HCT116 (cell line): ENCODE data around the gene CASP10. TPM values are rescaled to one million over a fixed set of nuclear protein-coding genes. Genes with fewer than 3 reads are reported as not detected.

Source experiments
- ATAC-seq: fragments of 200-7000 bp; cut with Tn5 transposase; 2 replicates; pipeline ENCODE4 v1.9.1; 2020; ENCODE audit warnings: mild to moderate bottlenecking, moderate library complexity
- BruUV-seq: library from RNA; stranded (reverse); fragments of 400-500 nt; replicated peaks from 2 replicates; lab custom pipeline; 2021; lab: Mats Ljungman, UMichigan
- CTCF ChIA-PET: fragments of 300-600 bp; sonication (Branson Sonifier 250); formaldehyde crosslinking; loops from one replicate; lab custom pipeline; 2021; ENCODE audit warnings: antibody characterized with exemption; lab: Charles Lee
- POLR2A ChIA-PET: fragments of 300-600, 350-600 bp; sonication (Branson Sonifier 250); formaldehyde crosslinking; loops from one replicate; lab custom pipeline; 2021; ENCODE audit warnings: antibody characterized with exemption; lab: Charles Lee
- RAD21 ChIA-PET, 2 experiments: fragments of 300-600 bp; sonication (Branson Sonifier 250); formaldehyde crosslinking; loops; one replicate each; lab custom pipeline; 2023; ENCODE audit warnings: low total read pairs in 2 of 2; ENCODE audit not compliant: uncharacterized antibody in 2 of 2, unreplicated experiment in 2 of 2, low non-redundant PET in 1 of 2; lab: Charles Lee
- DNase-seq: peaks from one replicate; pipeline ENCODE4 v3.0.0-alpha.2; 2010; ENCODE audit warnings: low read depth, low spot score
- H2AFZ ChIP-seq: fragments of 200-600 bp; shearing (Covaris generic), sonication (generic); 2 replicates; pipeline ENCODE4 v1.6.1; 2017; ENCODE audit warnings: low read depth, mixed run types, mixed read lengths, antibody characterized with exemption, low read length; ENCODE audit not compliant: poor library complexity, severe bottlenecking
- H3K27ac ChIP-seq: 2 replicates; pipeline ENCODE4 v1.5.1; 2012; ENCODE audit warnings: low read depth, low read length
- H3K27me3 ChIP-seq: fragments of 200-600 bp; sonication (generic); 2 replicates; pipeline ENCODE4 v1.6.1; 2016; ENCODE audit warnings: mixed run types, low read length, mixed read lengths; ENCODE audit not compliant: insufficient read depth
- H3K36me3 ChIP-seq, 2 experiments: fragments of 200-500 bp in 1 of 2; fragments of 200-600 bp in 1 of 2; sonication (Bioruptor generic) in 1 of 2; sonication (generic) in 1 of 2; 2 replicates each; pipeline versions ENCODE4 v1.5.1 to v1.6.1; 2014 to 2016; ENCODE audit warnings: low read length in 2 of 2, inconsistent platforms in 1 of 2, mixed read lengths in 1 of 2, mixed run types in 1 of 2; ENCODE audit not compliant: insufficient read depth in 2 of 2, control insufficient read depth in 1 of 2
- H3K4me1 ChIP-seq, 2 experiments: fragments of 200-600 bp in 1 of 2; sonication (generic) in 1 of 2; 2 replicates each; pipeline versions ENCODE4 v1.5.1 to v1.6.1; 2012 to 2017; ENCODE audit warnings: low read length in 2 of 2, inconsistent platforms in 1 of 2, mild to moderate bottlenecking in 1 of 2, mixed read lengths in 1 of 2, mixed run types in 1 of 2, moderate library complexity in 1 of 2; ENCODE audit not compliant: insufficient read depth in 2 of 2, control insufficient read depth in 1 of 2
- H3K4me2 ChIP-seq: fragments of 200-600 bp; sonication (generic); 2 replicates; pipeline ENCODE4 v1.6.1; 2017; ENCODE audit warnings: mixed run types, low read length, mixed read lengths
- H3K4me3 ChIP-seq, 2 experiments: fragments of 200-600 bp in 1 of 2; sonication (generic) in 1 of 2; replicated peaks in 1 of 2; 2 replicates each; pipeline ENCODE4 v1.5.1; 2011 to 2016; ENCODE audit warnings: low read length in 2 of 2, control low read depth in 1 of 2, low read depth in 1 of 2, mild to moderate bottlenecking in 1 of 2, mixed read lengths in 1 of 2, mixed run types in 1 of 2
- H3K79me2 ChIP-seq: fragments of 200-600 bp; sonication (generic); 2 replicates; pipeline ENCODE4 v1.6.1; 2017; ENCODE audit warnings: mild to moderate bottlenecking, mixed run types, low read length, moderate library complexity, mixed read lengths; ENCODE audit not compliant: insufficient read depth
- H3K9ac ChIP-seq: fragments of 200-600 bp; sonication (generic); 2 replicates; pipeline ENCODE4 v1.6.1; 2016; ENCODE audit warnings: low read length, mixed read lengths
- H3K9me2 ChIP-seq: fragments of 200-600 bp; sonication (generic), shearing (Covaris generic); 2 replicates; pipeline ENCODE4 v1.6.1; 2017; ENCODE audit warnings: mixed run types, mild to moderate bottlenecking, moderate library complexity; ENCODE audit not compliant: insufficient read depth
- H3K9me3 ChIP-seq, 2 experiments: fragments of 200-500 bp in 1 of 2; fragments of 200-600 bp in 1 of 2; sonication (Bioruptor generic) in 1 of 2; sonication (generic) in 1 of 2; 2 replicates each; pipeline ENCODE4 v1.6.1; 2014 to 2017; ENCODE audit warnings: low read length in 2 of 2, mixed read lengths in 2 of 2, inconsistent platforms in 1 of 2, low read depth in 1 of 2, mild to moderate bottlenecking in 1 of 2, mixed run types in 1 of 2, moderate library complexity in 1 of 2; ENCODE audit not compliant: control insufficient read depth in 1 of 2, insufficient read depth in 1 of 2
- H4K20me1 ChIP-seq: fragments of 200-600 bp; sonication (generic), shearing (Covaris generic); 2 replicates; pipeline ENCODE4 v1.6.1; 2017; ENCODE audit warnings: mixed run types, mild to moderate bottlenecking, moderate library complexity; ENCODE audit not compliant: insufficient read depth
- CBX3 ChIP-seq: IDR thresholded peaks from 2 replicates; pipeline ENCODE4 v1.6.1; 2012; ENCODE audit warnings: low read depth
- CEBPB ChIP-seq: IDR thresholded peaks from 2 replicates; pipeline ENCODE4 v1.6.1; 2012; ENCODE audit warnings: low read depth
- EZH2phosphoT487 ChIP-seq: fragments of 200-600 bp; IDR thresholded peaks from 2 replicates; pipeline ENCODE4 v1.6.1; 2018; ENCODE audit warnings: antibody characterized with exemption, borderline replicate concordance
- FOSL1 ChIP-seq: IDR thresholded peaks from 2 replicates; pipeline ENCODE4 v1.6.1; 2012; ENCODE audit warnings: low read depth
- JUND ChIP-seq: IDR thresholded peaks from 2 replicates; pipeline ENCODE4 v1.6.1; 2012
- POLR2AphosphoS5 ChIP-seq: IDR thresholded peaks from 2 replicates; pipeline ENCODE4 v1.6.1; 2011; ENCODE audit warnings: mild to moderate bottlenecking, low read depth, low read length, moderate library complexity
- RAD21 ChIP-seq: IDR thresholded peaks from 2 replicates; pipeline ENCODE4 v1.6.1; 2012; ENCODE audit warnings: low read depth, mild to moderate bottlenecking
- SIN3A ChIP-seq: IDR thresholded peaks from 2 replicates; pipeline ENCODE4 v1.6.1; 2012; ENCODE audit warnings: low read depth
- SP1 ChIP-seq: IDR thresholded peaks from 2 replicates; pipeline ENCODE4 v1.6.1; 2012; ENCODE audit warnings: low read depth
- ZFX ChIP-seq: fragments of 450-650 bp; IDR thresholded peaks from 2 replicates; pipeline ENCODE4 v1.6.1; 2017
- ZNF274 ChIP-seq: fragments of 200-500 bp; sonication (Bioruptor generic); IDR thresholded peaks from 2 replicates; pipeline ENCODE4 v1.6.1; 2014; ENCODE audit warnings: mild to moderate bottlenecking, low read depth, low read length, inconsistent platforms
- intact Hi-C: fragments of 100-400 bp; cut with micrococcal nuclease; formaldehyde crosslinking; loops from 2 replicates; pipeline ENCODE4 v1.10.0; 2022
- total RNA-seq: library from RNA; stranded (reverse); gene quantifications from one replicate; pipeline ENCODE4 v1.2.1, GENCODE V29; 2021; ENCODE audit not compliant: unreplicated experiment
- TF ChIP-seq, protein P1 (sequence below): IDR thresholded peaks from 2 replicates; pipeline ENCODE4 v1.6.1; 2012; ENCODE audit warnings: low read depth
- TF ChIP-seq, protein P2 (sequence below): IDR thresholded peaks from 2 replicates; pipeline ENCODE4 v1.6.1; 2012

The CASP10 gene
- total RNA-seq, 1 experiment from 2014 or later: 2.6 TPM

DNA sequence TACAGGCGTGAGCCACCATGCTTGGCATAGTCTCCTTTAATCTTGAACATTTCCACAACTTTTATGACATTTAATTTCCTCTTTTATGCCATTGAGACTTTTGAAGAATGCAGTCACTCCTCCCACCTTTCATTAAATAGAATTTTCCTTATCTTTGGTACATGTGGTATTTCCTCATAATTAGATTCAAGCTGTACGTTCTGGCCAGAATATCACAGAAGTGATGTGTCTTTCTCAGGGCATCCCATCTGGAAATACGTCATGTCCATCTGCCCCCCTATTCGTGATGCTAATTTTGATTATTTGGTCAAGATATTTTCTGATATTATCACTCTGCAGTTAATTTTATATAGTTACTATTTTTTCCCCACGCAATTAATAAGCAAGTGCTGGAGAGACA lies 16.9 kb downstream of the CASP10 start:
- no peaks in the 10 kb centered on the region for H3K9me3 ChIP-seq
- BruUV-seq: no TSS peak
- no peak overlapping the region for H3K27ac ChIP-seq
- intact Hi-C loops: no loop called here
- H4K20me1 ChIP-seq: no peaks in the 10 kb centered on the region
- no peaks in the 10 kb centered on the region for H3K4me1 ChIP-seq
- POLR2A ChIA-PET: no interaction called here
- no peaks in the 10 kb centered on the region for H3K79me2 ChIP-seq
- no peak overlapping the region for H3K4me2 ChIP-seq
- no peak overlapping the region for H2AFZ ChIP-seq
- H3K4me3 ChIP-seq: no peak overlapping the region
- H3K9me2 ChIP-seq: no peaks in the 10 kb centered on the region
- H3K36me3 ChIP-seq: no peaks in the 10 kb centered on the region
- TF ChIP-seq ZNF274 (no peak), CEBPB (no peak), POLR2AphosphoS5 (no peak), SP1 (no peak), CBX3 (no peak), SIN3A (no peak), FOSL1 (no peak), ZFX (no peak), JUND (no peak), EZH2phosphoT487 (no peak), RAD21 (no peak)
- TF ChIP-seq, protein P1, sequence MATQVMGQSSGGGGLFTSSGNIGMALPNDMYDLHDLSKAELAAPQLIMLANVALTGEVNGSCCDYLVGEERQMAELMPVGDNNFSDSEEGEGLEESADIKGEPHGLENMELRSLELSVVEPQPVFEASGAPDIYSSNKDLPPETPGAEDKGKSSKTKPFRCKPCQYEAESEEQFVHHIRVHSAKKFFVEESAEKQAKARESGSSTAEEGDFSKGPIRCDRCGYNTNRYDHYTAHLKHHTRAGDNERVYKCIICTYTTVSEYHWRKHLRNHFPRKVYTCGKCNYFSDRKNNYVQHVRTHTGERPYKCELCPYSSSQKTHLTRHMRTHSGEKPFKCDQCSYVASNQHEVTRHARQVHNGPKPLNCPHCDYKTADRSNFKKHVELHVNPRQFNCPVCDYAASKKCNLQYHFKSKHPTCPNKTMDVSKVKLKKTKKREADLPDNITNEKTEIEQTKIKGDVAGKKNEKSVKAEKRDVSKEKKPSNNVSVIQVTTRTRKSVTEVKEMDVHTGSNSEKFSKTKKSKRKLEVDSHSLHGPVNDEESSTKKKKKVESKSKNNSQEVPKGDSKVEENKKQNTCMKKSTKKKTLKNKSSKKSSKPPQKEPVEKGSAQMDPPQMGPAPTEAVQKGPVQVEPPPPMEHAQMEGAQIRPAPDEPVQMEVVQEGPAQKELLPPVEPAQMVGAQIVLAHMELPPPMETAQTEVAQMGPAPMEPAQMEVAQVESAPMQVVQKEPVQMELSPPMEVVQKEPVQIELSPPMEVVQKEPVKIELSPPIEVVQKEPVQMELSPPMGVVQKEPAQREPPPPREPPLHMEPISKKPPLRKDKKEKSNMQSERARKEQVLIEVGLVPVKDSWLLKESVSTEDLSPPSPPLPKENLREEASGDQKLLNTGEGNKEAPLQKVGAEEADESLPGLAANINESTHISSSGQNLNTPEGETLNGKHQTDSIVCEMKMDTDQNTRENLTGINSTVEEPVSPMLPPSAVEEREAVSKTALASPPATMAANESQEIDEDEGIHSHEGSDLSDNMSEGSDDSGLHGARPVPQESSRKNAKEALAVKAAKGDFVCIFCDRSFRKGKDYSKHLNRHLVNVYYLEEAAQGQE: no peak
- TF ChIP-seq, protein P2, sequence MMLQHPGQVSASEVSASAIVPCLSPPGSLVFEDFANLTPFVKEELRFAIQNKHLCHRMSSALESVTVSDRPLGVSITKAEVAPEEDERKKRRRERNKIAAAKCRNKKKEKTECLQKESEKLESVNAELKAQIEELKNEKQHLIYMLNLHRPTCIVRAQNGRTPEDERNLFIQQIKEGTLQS: no peak
- TF ChIP-seq, all 23 proteins: peak for 0
- ChIA-PET CTCF (no interaction called here), RAD21 (no interaction called here)
- no peak overlapping the region for H3K9ac ChIP-seq
- ATAC-seq (no peak), DNase-seq (no peak)
- H3K27me3 ChIP-seq: no peaks in the 10 kb centered on the region
